A549 (cell line): Measurements from ENCODE around the gene SUMO2.

ENCODE experiments used
- CEBPB ChIP-seq, 2 experiments: fragments of >200 bp in 1 of 2; sonication (Bioruptor Twin) in 1 of 2; formaldehyde crosslinking in 1 of 2; IDR thresholded peaks; 2 replicates each; pipeline ENCODE4 v1.6.1; 2012 to 2016
- CHD4 ChIP-seq: fragments of 200-600 bp; sonication (generic); IDR thresholded peaks from 2 replicates; pipeline ENCODE4 v1.6.1; 2016; ENCODE audit warnings: antibody characterized with exemption, mild to moderate bottlenecking, borderline replicate concordance
- HEYL ChIP-seq: fragments of 250-450 bp; sonication (Bioruptor Pico); IDR thresholded peaks from 2 replicates; pipeline ENCODE4 v1.8.0; 2021; ENCODE audit warnings: mild to moderate bottlenecking, moderate library complexity
- HOXA7 ChIP-seq: fragments of 250-450 bp; sonication (Bioruptor Pico); IDR thresholded peaks from 2 replicates; pipeline ENCODE4 v1.5.0; 2020; ENCODE audit warnings: mild to moderate bottlenecking, moderate library complexity
- MAFK ChIP-seq: fragments of 450-650 bp; IDR thresholded peaks from 2 replicates; pipeline ENCODE4 v1.6.1; 2014; ENCODE audit not compliant: partially characterized antibody
- MAX ChIP-seq: IDR thresholded peaks from 2 replicates; pipeline ENCODE4 v1.6.1; 2012
- MAZ ChIP-seq: fragments of 150-350 bp; IDR thresholded peaks from 2 replicates; pipeline ENCODE4 v1.6.1; 2014; ENCODE audit warnings: antibody characterized with exemption, low read depth, low read length, borderline replicate concordance
- RCOR1 ChIP-seq: fragments of 150-350 bp; IDR thresholded peaks from 2 replicates; pipeline ENCODE4 v1.6.1; 2014; ENCODE audit warnings: antibody characterized with exemption, low read length, low read depth
- REST ChIP-seq: fragments of 200-600 bp; sonication (generic); IDR thresholded peaks from 2 replicates; pipeline ENCODE4 v1.6.1; 2016; ENCODE audit warnings: antibody characterized with exemption, mild to moderate bottlenecking, moderate library complexity
- ZFP36 ChIP-seq: fragments of 450-650 bp; IDR thresholded peaks from 2 replicates; pipeline ENCODE4 v1.6.1; 2014; ENCODE audit warnings: borderline replicate concordance; ENCODE audit not compliant: partially characterized antibody
- TF ChIP-seq, protein P1 (sequence below): fragments of >200 bp; sonication (Bioruptor Twin); formaldehyde crosslinking; IDR thresholded peaks from 3 replicates; pipeline ENCODE4 v1.5.1; 2016
- TF ChIP-seq, protein P2 (sequence below): fragments of >200 bp; sonication (Bioruptor Twin); formaldehyde crosslinking; IDR thresholded peaks from 2 replicates; pipeline ENCODE4 v1.6.1; 2016
- TF ChIP-seq, protein P3 (sequence below): fragments of >200 bp; sonication (Bioruptor Twin); formaldehyde crosslinking; IDR thresholded peaks from 3 replicates; pipeline ENCODE4 v1.6.1; 2016

DNA sequence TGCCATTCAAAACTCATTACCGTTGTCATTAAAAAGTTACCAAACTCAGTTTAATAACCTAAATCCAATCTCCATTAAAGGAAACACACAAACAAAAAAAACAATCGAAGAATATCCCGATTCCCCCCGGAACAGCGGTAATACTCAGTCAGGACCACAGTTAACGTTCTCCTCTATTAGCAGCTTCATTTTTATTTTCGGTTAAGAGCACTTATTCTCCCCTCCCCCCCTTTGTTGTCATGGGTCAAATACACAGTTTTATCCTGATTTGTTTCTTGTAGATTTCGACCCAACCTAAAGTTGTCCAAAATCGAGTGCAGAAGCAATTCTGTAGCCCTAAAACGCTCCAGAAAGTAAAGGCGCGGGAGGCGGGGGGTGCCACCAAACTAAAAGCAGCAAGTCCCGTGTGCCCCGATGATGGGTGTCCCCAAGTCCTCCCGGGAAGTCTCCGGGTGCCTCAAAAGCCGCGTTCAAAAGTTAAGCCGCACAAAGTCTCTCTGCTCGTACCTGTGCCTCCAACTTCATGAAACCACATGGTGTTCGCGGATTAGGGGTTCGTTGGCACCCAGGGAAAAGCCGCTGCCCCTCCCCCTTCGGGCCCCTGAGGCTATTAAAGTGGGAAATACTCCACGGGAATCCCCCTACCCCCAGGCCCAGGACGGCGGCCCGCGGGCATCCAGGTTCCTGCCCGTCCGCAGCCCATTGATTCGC, 996 bp downstream of the SUMO2 start:
- TF ChIP-seq, protein P1, sequence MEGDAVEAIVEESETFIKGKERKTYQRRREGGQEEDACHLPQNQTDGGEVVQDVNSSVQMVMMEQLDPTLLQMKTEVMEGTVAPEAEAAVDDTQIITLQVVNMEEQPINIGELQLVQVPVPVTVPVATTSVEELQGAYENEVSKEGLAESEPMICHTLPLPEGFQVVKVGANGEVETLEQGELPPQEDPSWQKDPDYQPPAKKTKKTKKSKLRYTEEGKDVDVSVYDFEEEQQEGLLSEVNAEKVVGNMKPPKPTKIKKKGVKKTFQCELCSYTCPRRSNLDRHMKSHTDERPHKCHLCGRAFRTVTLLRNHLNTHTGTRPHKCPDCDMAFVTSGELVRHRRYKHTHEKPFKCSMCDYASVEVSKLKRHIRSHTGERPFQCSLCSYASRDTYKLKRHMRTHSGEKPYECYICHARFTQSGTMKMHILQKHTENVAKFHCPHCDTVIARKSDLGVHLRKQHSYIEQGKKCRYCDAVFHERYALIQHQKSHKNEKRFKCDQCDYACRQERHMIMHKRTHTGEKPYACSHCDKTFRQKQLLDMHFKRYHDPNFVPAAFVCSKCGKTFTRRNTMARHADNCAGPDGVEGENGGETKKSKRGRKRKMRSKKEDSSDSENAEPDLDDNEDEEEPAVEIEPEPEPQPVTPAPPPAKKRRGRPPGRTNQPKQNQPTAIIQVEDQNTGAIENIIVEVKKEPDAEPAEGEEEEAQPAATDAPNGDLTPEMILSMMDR = no peak
- TF ChIP-seq ZFP36 (no peak), RCOR1 (no peak), MAFK (no peak), MAX (no peak), MAZ (no peak), HOXA7 (CRISPR knock-in tag) (no peak), HEYL (CRISPR knock-in tag) (no peak), REST (no peak), CHD4 (no peak), CEBPB (IDR thresholded peaks at IDR 0.05) (no peak)
- TF ChIP-seq, protein P2, sequence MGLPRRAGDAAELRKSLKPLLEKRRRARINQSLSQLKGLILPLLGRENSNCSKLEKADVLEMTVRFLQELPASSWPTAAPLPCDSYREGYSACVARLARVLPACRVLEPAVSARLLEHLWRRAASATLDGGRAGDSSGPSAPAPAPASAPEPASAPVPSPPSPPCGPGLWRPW = no peak
- TF ChIP-seq, protein P3, sequence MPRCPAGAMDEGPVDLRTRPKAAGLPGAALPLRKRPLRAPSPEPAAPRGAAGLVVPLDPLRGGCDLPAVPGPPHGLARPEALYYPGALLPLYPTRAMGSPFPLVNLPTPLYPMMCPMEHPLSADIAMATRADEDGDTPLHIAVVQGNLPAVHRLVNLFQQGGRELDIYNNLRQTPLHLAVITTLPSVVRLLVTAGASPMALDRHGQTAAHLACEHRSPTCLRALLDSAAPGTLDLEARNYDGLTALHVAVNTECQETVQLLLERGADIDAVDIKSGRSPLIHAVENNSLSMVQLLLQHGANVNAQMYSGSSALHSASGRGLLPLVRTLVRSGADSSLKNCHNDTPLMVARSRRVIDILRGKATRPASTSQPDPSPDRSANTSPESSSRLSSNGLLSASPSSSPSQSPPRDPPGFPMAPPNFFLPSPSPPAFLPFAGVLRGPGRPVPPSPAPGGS = no peak
